ENCODE data around the gene TMEM219. TPM values are rescaled to one million over a fixed set of nuclear protein-coding genes. Genes with fewer than 3 reads are reported as not detected.

TMEM219 gene
- total RNA-seq, 6 experiments from 2014 or later = 49.9 to 75.9 (median 57.1) TPM

DNA sequence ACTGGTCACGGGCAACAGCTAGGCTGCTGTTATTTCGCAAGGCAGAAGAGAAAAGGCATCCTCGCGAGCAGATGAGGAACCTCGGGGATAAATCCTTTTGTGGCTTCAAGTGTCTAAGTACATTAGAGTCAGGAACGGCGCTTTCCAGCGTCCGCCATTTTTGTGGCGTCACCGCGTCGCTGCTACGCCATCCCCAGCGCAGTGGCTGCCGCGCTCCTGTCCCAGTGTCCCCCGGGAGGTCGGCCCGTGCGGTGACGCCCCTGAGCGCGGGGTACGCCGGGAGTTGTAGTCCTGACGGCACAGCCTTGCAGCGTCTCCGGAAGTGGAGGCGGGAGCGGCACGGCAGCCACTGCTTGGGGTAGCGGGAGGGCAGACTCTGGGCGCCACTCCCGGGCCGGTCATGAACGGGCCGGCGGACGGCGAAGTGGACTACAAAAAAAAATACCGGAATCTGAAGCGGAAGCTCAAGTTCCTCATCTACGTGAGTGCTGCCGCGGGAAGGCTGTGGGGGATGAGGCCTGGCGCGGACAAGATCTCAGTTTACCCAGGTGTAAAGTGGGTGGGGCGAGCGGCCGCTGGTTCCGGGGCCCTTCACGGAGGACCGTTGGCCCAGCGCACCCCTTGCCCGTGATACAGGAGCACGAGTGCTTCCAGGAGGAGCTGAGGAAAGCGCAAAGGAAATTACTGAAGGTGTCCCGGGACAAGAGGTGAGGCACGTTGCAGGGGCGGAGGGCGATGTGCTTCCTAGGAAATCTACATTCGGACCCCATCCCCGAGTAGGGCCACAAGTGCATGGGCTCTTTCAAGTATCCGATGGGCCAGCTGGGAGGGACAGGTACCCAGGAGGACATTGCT, 34.3 kb downstream of the TMEM219 start, which contains the start of gene INO80E:
Gene INO80E, plus strand, starts transcription at position 331 of the 855 bp plus-strand sequence. Its CDS starts 70 bp downstream, at position 401.
- TF ChIP-seq POLR2A (IDR thresholded peaks at IDR 0.05) = peak; percentile 28
- TF ChIP-seq, protein P1, sequence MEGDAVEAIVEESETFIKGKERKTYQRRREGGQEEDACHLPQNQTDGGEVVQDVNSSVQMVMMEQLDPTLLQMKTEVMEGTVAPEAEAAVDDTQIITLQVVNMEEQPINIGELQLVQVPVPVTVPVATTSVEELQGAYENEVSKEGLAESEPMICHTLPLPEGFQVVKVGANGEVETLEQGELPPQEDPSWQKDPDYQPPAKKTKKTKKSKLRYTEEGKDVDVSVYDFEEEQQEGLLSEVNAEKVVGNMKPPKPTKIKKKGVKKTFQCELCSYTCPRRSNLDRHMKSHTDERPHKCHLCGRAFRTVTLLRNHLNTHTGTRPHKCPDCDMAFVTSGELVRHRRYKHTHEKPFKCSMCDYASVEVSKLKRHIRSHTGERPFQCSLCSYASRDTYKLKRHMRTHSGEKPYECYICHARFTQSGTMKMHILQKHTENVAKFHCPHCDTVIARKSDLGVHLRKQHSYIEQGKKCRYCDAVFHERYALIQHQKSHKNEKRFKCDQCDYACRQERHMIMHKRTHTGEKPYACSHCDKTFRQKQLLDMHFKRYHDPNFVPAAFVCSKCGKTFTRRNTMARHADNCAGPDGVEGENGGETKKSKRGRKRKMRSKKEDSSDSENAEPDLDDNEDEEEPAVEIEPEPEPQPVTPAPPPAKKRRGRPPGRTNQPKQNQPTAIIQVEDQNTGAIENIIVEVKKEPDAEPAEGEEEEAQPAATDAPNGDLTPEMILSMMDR (IDR thresholded peaks at IDR 0.05) = no peak
- peak within 1 kb of the TSS; percentile 68 to 94 (median 76) for H3K4me3 ChIP-seq
- WGBS (ENCODE audit: insufficient coverage, low coverage, low lambda C conversion rate, missing lambda C conversion rate) = 0% methylated on average over 16 of the region's 65 CpGs
- peak; percentile 96 to 98 (median 98) for ATAC-seq
- peak within 1 kb of the TSS; percentile 93 to 99 (median 95) for H3K27ac ChIP-seq
- H3K4me1 ChIP-seq = peaks cover 0 to 18% (median 6%) of the 10 kb centered on the region in 4 donors
- intact Hi-C loops (cut with DNase I) = loop anchor here in 1 of 2 donors (10.0 kb wide), 1 partner anchor 181 kb away; the partner anchor contains the start of genes PAGR1 and PRRT2
- H3K9me3 ChIP-seq = no peaks in the 10 kb centered on the region
- H3K36me3 ChIP-seq = peaks cover 0 to 19% (median 7%) of the 10 kb centered on the region in 4 donors
- no peaks in the 10 kb centered on the region for H3K27me3 ChIP-seq
- peak; percentile 99 to 100 (median 99) for DNase-seq

DNA sequence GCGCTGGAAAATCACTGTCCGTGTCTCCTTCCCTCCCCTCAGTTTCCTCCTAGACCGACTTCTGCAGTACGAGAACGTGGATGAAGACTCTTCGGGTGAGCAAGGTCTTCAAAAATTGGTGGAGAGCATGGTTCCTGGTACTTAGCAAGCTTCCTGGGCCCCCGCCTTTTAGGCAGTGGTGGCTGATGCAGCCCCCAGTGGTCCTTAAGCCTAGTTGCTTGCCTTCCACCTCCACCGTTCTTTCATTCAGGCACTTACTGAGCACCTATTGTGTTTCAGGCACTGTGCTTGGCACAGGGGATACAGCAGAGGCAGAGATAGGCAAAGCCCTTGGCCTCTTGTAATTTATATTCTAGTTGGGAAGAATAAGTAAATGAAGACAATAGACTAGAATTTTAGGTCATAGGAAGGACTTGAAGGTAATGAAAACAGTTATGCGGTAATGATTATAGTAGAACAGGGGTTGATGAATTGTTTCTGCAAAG, 34.9 kb downstream of the TMEM219 start:
- peaks cover 0 to 18% (median 6%) of the 10 kb centered on the region in 4 donors for H3K4me1 ChIP-seq
- intact Hi-C loops (cut with DNase I) = loop anchor here in 1 of 2 donors (10.0 kb wide), 1 partner anchor 182 kb away; the partner anchor contains the start of genes PAGR1 and PRRT2
- ATAC-seq (no peak), DNase-seq (no peak)
- 64% methylated on average over 3 of the region's 9 CpGs for WGBS (ENCODE audit: insufficient coverage, low coverage, low lambda C conversion rate, missing lambda C conversion rate)
- TF ChIP-seq POLR2A (IDR thresholded peaks at IDR 0.05) = no peak
- TF ChIP-seq, protein P1 (IDR thresholded peaks at IDR 0.05) = no peak
- no peaks in the 10 kb centered on the region for H3K27me3 ChIP-seq
- peak overlapping the region; percentile 68 to 94 (median 76) for H3K4me3 ChIP-seq
- H3K9me3 ChIP-seq = no peaks in the 10 kb centered on the region
- H3K27ac ChIP-seq = peak overlapping the region in 1 of 3 donors; percentile 95
- H3K36me3 ChIP-seq = peaks cover 0 to 15% (median 7%) of the 10 kb centered on the region in 4 donors

DNA sequence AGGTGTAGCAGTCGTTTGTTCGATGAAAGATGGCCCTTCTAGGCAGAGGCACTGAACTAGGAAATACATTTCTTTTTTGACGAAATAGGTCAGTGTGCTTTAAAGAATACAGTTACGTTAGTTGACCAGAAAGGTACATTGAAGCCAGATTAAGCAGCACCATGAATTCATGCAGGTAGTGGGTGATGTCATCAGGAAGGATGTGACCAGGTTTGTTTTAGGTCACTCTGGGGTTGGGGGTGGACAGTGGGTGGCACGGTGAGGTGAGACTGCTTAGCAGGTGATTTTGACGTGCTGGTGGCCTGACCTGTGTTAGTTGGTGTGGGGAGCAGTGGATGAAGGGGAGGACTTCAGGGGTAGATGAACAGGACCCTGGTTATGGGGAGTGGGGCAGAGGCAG, 37.7 kb downstream of the TMEM219 start:
- ATAC-seq = no peak
- intact Hi-C loops (cut with DNase I) = loop anchor here in 1 of 2 donors (10.0 kb wide), 1 partner anchor 185 kb away; the partner anchor contains the start of genes PAGR1 and PRRT2
- DNase-seq = no peak
- TF ChIP-seq, protein P1 (IDR thresholded peaks at IDR 0.05) = no peak
- no peak for TF ChIP-seq POLR2A (IDR thresholded peaks at IDR 0.05)
- peaks cover 0 to 10% (median 4%) of the 10 kb centered on the region in 4 donors for H3K4me1 ChIP-seq
- H3K4me3 ChIP-seq = no peak overlapping the region
- peaks cover 0 to 3% (median 0%) of the 10 kb centered on the region in 4 donors for H3K36me3 ChIP-seq
- WGBS (ENCODE audit: insufficient coverage, low coverage, low lambda C conversion rate, missing lambda C conversion rate) = 81% methylated on average over 6 of the region's 6 CpGs
- H3K27ac ChIP-seq = no peak overlapping the region
- H3K9me3 ChIP-seq = no peaks in the 10 kb centered on the region
- H3K27me3 ChIP-seq = no peaks in the 10 kb centered on the region

DNA sequence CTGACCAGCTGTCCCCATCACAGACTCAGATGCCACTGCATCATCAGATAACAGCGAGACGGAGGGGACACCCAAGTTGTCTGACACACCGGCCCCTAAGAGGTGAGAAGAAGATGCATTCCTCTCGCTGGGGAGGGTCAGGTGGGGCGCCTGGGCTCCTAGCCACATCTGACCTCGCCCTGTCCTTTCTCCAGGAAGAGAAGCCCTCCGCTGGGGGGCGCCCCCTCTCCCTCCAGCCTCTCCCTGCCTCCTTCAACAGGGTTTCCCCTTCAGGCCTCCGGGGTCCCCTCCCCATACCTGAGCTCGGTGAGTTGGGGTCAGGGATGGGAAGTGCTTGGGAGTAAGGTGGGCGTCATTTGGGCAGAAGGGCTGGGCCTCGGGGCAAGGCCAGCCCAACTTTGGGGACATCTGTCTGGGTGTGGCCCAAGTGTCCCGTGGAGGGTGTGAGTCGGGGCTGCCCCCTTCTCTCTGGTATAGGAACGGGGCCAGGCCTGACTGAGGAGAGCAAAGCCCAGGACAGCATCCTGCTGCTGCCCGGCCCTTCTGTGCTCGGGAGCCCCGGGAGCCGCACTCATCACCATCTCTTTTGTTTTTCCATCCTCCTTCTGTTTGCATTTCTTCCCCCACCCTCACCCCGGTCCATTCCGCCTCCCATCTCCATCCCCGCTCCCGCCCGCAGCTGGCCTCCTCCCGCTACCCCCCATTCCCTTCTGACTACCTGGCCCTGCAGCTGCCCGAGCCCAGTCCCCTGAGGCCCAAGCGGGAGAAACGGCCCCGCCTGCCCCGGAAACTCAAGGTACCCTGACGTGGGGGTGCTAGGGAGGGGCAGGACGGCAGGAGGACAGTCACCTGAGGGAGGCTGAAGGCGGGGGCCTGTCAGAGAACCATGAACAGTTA, 39.1 kb downstream of the TMEM219 start:
- DNase-seq = no peak
- 78% methylated on average over 15 of the region's 33 CpGs for WGBS (ENCODE audit: insufficient coverage, low coverage, low lambda C conversion rate, missing lambda C conversion rate)
- intact Hi-C loops (cut with DNase I) = no loop called here
- H3K9me3 ChIP-seq = no peaks in the 10 kb centered on the region
- H3K4me1 ChIP-seq = peaks cover 0 to 6% (median 3%) of the 10 kb centered on the region in 4 donors
- no peak for TF ChIP-seq POLR2A (IDR thresholded peaks at IDR 0.05)
- TF ChIP-seq, protein P1 (IDR thresholded peaks at IDR 0.05) = no peak
- H3K4me3 ChIP-seq = no peak overlapping the region
- H3K36me3 ChIP-seq = peaks cover 0 to 3% (median 0%) of the 10 kb centered on the region in 4 donors
- no peak overlapping the region for H3K27ac ChIP-seq
- ATAC-seq = no peak
- no peaks in the 10 kb centered on the region for H3K27me3 ChIP-seq

Data from right lobe of liver (tissue), 6 donors.